BE2C (cell line): Measurements from ENCODE around the gene PLCD1.

Source experiments
- DNase-seq: peaks from one replicate; pipeline ENCODE4 v3.0.0-alpha.2; 2020
- H3K27me3 ChIP-seq: fragments of 250-450 bp; sonication (Bioruptor Pico); 2 replicates; pipeline ENCODE4 v1.5.1; 2020; ENCODE audit warnings: mild to moderate bottlenecking
- H3K36me3 ChIP-seq: fragments of 250-450 bp; sonication (Bioruptor Pico); 2 replicates; pipeline ENCODE4 v1.5.1; 2020; ENCODE audit warnings: mild to moderate bottlenecking
- H3K4me1 ChIP-seq: fragments of 250-450 bp; sonication (Bioruptor Pico); 2 replicates; pipeline ENCODE4 v1.5.1; 2020
- H3K4me3 ChIP-seq: 2 replicates; pipeline ENCODE4 v1.5.1; 2011; ENCODE audit warnings: low read depth, low read length
- H3K9me3 ChIP-seq: fragments of 250-450 bp; sonication (Bioruptor Pico); 2 replicates; pipeline ENCODE4 v1.5.1; 2020
- TF ChIP-seq, protein P1 (sequence below): IDR thresholded peaks from 2 replicates; pipeline ENCODE4 v1.5.1; 2012; ENCODE audit warnings: mild to moderate bottlenecking, low read depth, low read length

The PLCD1 gene

DNA sequence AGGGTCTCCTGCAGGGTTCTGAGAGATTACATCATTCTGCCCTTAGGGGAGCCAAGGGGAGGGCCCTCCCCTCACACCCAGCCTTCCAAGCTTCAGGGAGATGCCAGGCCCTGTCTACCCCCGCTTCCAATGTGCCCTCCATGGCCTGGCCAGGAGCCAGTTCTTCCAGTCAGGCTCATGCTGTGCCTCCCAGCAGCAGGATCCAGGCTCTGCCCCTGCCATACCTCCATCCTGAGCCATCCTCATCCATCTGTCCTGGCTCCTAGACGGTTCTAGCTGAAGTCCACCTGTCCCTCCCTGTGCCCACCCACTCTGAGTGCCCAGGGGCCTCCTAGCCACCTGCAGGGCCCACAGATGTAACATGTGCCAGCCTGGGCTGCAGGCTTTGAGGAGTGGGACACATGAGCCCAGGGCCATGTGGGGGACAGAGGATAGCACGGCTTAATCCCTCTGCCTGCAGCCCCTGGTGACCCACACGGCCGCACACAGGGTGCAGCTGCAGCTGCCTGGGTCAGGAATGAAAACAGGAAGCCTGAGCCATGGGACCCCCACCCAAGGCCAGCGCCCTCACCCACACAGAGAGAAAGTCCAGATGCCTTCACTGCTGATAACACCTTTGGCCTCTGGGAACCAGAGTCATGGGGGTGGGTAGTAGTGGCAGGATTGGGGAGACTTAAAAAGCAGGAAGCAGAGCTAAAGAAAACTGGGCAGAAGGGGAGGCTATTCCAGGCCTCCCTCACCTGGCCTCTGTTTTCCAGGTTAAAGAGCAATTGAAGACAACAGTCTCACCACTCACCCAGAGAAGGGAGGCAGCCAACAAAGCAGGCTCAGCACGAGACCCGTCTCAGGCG lies 11.8 kb downstream of the PLCD1 start:
- H3K9me3 ChIP-seq, result no peaks in the 10 kb centered on the region
- H3K27me3 ChIP-seq, result no peaks in the 10 kb centered on the region
- no peaks in the 10 kb centered on the region for H3K4me1 ChIP-seq
- DNase-seq, result no peak
- H3K4me3 ChIP-seq, result no peak overlapping the region
- no peaks in the 10 kb centered on the region for H3K36me3 ChIP-seq
- TF ChIP-seq, protein P1, sequence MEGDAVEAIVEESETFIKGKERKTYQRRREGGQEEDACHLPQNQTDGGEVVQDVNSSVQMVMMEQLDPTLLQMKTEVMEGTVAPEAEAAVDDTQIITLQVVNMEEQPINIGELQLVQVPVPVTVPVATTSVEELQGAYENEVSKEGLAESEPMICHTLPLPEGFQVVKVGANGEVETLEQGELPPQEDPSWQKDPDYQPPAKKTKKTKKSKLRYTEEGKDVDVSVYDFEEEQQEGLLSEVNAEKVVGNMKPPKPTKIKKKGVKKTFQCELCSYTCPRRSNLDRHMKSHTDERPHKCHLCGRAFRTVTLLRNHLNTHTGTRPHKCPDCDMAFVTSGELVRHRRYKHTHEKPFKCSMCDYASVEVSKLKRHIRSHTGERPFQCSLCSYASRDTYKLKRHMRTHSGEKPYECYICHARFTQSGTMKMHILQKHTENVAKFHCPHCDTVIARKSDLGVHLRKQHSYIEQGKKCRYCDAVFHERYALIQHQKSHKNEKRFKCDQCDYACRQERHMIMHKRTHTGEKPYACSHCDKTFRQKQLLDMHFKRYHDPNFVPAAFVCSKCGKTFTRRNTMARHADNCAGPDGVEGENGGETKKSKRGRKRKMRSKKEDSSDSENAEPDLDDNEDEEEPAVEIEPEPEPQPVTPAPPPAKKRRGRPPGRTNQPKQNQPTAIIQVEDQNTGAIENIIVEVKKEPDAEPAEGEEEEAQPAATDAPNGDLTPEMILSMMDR, result no peak

DNA sequence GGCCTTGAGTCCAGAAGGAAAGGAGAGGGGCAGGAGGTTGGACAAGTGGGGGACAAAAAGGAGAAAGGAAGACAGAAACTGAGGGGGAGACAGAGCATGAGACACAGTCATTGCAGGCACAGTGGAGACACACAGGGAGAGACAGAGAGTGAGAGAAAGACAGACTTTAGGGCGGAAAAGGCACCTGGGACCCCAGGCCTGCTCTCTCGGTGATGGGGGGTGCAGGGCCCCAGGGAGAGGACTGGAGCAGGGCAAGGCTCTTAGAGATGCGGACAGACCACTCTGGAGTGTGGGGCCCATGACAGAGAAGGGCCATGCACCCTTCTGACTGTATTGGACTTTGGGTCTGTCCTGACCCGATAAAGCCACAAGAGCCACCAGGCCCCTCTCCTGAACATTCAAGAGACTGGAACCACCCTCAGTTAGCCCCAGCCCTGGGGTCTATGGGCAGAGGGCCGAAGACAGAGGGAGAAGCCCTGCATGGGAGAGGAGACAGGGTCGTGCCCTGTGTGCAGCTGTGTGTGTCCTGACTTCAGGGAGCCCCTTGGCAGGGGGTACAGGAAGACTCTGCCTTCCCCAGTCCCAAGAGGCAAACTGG lies 12.5 kb downstream of the PLCD1 start:
- Histone ChIP-seq H3K36me3 (no peaks in the 10 kb centered on the region), H3K4me3 (no peak overlapping the region), H3K27me3 (no peaks in the 10 kb centered on the region), H3K9me3 (no peaks in the 10 kb centered on the region), H3K4me1 (no peaks in the 10 kb centered on the region)
- no peak for DNase-seq
- TF ChIP-seq, protein P1, result no peak

DNA sequence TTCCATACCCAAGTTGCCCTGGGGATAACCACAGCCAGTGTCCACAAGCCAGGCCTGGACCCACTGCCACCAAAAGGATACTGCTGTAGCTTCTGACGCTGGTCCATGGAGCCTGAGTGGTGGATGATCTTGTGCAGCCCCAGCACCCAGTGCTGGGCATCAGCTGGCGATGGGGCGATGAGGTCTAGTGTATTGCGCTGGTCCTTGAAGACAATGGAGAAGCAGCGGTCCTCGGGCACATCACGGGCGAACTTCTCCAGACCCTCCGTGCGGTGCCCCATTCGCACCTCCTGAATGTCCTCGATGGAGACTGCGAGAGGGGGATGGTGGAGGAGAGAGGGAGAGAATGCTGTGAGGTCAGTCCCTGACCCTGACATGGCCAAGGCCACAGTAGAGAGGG lies 13.0 kb downstream of the PLCD1 start:
- Histone ChIP-seq H3K9me3 (no peaks in the 10 kb centered on the region), H3K4me3 (no peak overlapping the region), H3K27me3 (no peaks in the 10 kb centered on the region), H3K36me3 (no peaks in the 10 kb centered on the region), H3K4me1 (no peaks in the 10 kb centered on the region)
- TF ChIP-seq, protein P1, result no peak
- DNase-seq, result no peak

DNA sequence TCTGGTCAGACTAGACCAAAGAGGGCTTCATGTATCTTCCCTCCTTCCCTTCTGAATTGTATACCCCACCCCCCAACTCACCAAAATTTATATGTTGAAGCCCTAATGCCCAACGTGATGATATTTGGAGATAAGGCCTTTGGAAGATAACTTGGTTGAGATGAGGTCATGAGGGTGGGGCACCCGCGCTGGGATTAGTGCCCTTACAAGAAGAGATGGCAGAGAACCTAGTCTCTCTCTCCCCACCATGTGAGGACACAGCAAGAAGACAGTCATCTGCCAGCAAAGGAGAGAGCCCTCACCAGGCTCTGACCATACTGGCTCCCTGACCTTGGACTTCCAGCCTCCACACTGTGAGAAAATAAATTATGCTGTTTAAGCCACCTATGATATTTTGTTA lies 13.5 kb downstream of the PLCD1 start:
- Histone ChIP-seq H3K9me3 (no peaks in the 10 kb centered on the region), H3K27me3 (no peaks in the 10 kb centered on the region), H3K4me1 (no peaks in the 10 kb centered on the region), H3K36me3 (no peaks in the 10 kb centered on the region), H3K4me3 (no peak overlapping the region)
- TF ChIP-seq, protein P1, result no peak
- DNase-seq, result no peak

DNA sequence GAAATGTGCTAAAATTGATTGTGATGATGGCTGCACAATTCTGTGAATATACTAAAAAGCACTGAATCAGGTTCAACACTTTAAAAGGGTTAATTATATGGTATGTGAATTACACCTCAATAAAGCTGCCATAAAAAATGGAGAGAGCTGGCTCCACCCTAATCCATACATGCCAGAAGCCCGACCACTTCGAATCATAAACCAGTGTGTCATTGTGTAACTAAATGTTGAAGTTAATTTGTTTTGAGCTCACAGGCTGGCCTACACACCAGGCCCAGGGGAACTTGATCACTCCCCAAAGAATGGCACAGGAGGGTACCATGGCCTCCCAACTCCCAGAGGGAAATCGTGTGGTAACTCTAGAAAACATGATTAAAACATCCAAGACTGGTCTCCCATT lies 14.0 kb downstream of the PLCD1 start:
- DNase-seq, result no peak
- H3K36me3 ChIP-seq, result no peaks in the 10 kb centered on the region
- H3K9me3 ChIP-seq, result no peaks in the 10 kb centered on the region
- H3K4me1 ChIP-seq, result no peaks in the 10 kb centered on the region
- no peaks in the 10 kb centered on the region for H3K27me3 ChIP-seq
- no peak overlapping the region for H3K4me3 ChIP-seq
- TF ChIP-seq, protein P1, result no peak

DNA sequence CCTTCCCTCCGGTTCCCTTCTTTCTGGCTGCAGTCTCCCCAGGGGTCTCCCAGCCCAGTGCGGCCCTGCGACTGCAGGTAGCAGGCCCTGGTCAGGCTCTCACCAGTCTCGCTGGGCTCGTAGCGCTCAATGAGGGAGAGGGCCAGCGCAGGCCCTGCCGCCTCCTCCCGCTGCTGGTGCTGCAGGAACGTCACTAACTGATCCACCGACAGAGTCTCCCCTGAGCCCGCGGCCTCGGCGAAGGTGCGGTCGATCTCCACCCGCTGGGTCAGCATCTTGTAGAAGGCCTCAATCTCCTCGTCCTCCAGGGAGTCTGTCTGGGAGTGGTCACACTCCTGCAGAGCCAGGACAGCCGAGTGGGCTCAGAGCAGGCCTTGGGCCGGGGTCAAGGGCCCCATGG lies 18.3 kb downstream of the PLCD1 start:
- TF ChIP-seq, protein P1, result no peak

More for the DNA sequence above, 18.3 kb downstream of the PLCD1 start:
- no peak for DNase-seq
- Histone ChIP-seq H3K4me3 (no peak overlapping the region), H3K27me3 (no peaks in the 10 kb centered on the region), H3K4me1 (no peaks in the 10 kb centered on the region), H3K9me3 (no peaks in the 10 kb centered on the region), H3K36me3 (no peaks in the 10 kb centered on the region)
